GM12874 (cell line): Measurements from ENCODE around the gene RBBP8.

Source experiments
- CTCF ChIP-seq: IDR thresholded peaks from 2 replicates; pipeline ENCODE4 v1.5.1; 2011; ENCODE audit warnings: low read depth, mild to moderate bottlenecking, control low read depth, low read length, moderate library complexity; ENCODE audit not compliant: insufficient read depth

Gene RBBP8

GRCh38 chr18:22932885-22933205 is 283 bp upstream of the RBBP8 start:
- no peak for TF ChIP-seq CTCF

GRCh38 chr18:22933966-22934423 is 867 bp downstream of the RBBP8 start:
- no peak for TF ChIP-seq CTCF

DNA sequence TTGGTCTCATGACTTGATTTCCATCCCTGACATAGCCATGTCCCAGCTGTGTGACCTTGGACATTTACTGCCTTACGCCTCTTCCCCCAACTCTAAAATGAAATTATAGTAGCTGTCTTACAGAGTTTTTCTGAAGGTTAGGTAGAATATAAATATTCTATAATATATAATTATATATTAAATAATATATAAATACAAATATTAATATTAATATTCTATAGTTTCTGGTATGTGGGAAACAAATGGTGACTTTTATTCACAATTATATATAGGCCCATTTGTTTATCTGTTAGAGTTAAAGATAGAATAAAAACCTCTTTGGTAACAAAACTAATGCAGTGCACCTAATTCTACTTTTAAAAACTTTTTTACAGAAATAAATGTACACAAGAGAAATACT is 1.7 kb downstream of the RBBP8 start:
- TF ChIP-seq CTCF: no peak

DNA sequence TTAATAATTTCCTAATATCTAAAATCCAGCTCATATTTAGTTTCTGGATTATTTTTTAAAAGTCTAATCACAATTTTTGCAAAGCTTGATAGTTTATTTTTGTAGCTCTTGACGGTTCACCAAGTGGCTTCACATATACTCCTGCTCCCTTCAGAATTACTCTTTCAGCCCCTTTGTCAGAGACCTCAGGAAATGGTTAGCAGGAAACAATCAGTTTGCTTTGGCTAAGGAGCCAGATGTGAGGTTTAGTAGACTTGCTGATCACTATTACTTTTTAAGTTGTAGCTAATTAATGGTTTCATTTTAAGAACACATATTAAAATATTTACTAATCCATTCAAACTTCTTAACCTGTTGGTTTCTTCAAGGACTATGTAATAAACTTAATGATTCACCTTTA is 2.3 kb downstream of the RBBP8 start:
- TF ChIP-seq CTCF: no peak

DNA sequence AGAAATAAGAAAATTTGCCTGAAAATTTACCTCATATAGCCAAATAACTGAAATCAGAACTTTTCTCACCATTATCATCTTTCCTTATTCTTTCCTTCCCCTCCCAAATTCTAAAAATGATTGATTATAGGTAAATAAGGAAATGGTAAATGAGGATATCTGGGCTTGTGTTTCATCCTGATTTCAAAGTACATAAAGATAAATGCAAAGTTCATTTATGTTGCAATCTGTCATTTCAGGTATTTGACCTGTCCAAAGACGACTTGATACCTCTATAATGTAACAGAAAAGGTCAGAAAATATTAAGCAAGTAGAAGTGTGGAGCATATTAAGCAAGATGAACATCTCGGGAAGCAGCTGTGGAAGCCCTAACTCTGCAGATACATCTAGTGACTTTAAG is 3.4 kb downstream of the RBBP8 start:
- no peak for TF ChIP-seq CTCF

DNA sequence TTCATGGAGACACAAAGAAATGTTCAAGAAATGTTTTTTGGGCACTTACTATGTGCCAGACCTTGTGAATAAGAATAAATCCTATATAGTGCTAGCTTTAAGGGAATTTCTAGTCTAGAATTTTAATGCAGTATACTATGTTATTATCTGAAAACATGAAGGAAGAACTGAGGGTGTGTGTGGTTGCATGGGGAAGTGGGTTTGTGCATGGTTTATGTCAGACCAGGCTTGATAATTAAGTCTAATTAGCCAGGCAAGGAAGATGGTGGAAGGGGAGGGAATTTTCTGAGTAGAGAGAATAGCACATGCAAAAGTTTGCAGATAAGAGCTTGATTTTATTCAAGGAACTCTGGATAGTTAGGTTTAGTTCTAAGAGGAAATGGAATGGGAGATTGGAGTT is 6.5 kb downstream of the RBBP8 start:
- no peak for TF ChIP-seq CTCF

- TF ChIP-seq CTCF: no peak
Observed at GRCh38 chr18:22943847-22944246, 10.7 kb downstream of the RBBP8 start.

DNA sequence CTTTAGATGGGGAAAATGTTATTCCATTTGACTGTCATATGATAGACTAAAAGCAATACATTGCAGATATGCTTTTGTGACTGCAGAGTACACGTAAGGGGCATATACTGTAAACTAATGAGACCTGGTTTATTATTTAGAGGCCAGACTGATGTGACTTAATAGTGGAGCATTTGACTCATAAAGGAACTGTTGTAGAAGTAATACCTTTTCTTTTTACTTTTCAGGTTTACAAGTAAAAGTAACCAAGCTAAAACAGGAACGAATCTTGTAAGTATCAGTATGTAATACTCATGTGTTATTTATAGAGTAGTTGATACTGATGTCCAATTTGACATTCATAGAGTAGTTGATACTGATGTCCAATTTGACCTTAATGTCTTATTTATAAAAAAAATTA is 13.1 kb downstream of the RBBP8 start:
- no peak for TF ChIP-seq CTCF
